Neural progenitor cell (in vitro differentiated cells): ENCODE measurements around the gene GTF3C6. TPM values are rescaled to one million over a fixed set of nuclear protein-coding genes. Genes with fewer than 3 reads are reported as not detected.

Experiments used
- DNase-seq: peaks from one replicate; pipeline ENCODE4 v3.0.0-alpha.2; 2016; ENCODE audit warnings: low spot score
- H2AFZ ChIP-seq: fragments of 200-600 bp; sonication (generic); replicated peaks from 2 replicates; pipeline ENCODE4 v1.6.1; 2016; ENCODE audit warnings: antibody characterized with exemption
- H3F3A ChIP-seq: fragments of 200-600 bp; sonication (generic); 2 replicates; pipeline ENCODE4 v1.6.1; 2016; ENCODE audit warnings: antibody characterized with exemption, low read depth
- H3K27ac ChIP-seq: fragments of 200-600 bp; sonication (generic); 2 replicates; pipeline ENCODE4 v1.5.1; 2016; ENCODE audit warnings: mild to moderate bottlenecking
- H3K27me3 ChIP-seq: fragments of 200-600 bp; sonication (generic); 2 replicates; pipeline ENCODE4 v1.6.1; 2016; ENCODE audit warnings: mild to moderate bottlenecking, moderate library complexity
- H3K36me3 ChIP-seq: fragments of 200-600 bp; sonication (generic); 2 replicates; pipeline ENCODE4 v1.5.1; 2016
- H3K4me1 ChIP-seq: fragments of 200-600 bp; sonication (generic); 2 replicates; pipeline ENCODE4 v1.6.1; 2016; ENCODE audit warnings: mixed run types
- H3K4me2 ChIP-seq: fragments of 200-600 bp; sonication (generic); 2 replicates; pipeline ENCODE4 v1.6.1; 2016
- H3K4me3 ChIP-seq: fragments of 200-600 bp; sonication (generic); 2 replicates; pipeline ENCODE4 v1.5.1; 2016
- H3K79me2 ChIP-seq: fragments of 200-600 bp; sonication (generic); 2 replicates; pipeline ENCODE4 v1.6.1; 2016; ENCODE audit warnings: low read depth
- H3K9ac ChIP-seq: fragments of 200-600 bp; sonication (generic); 2 replicates; pipeline ENCODE4 v1.6.1; 2016
- H3K9me3 ChIP-seq: fragments of 200-600 bp; sonication (generic); 2 replicates; pipeline ENCODE4 v1.5.1; 2016; ENCODE audit warnings: low read depth
- H4K20me1 ChIP-seq: fragments of 200-600 bp; sonication (generic); 2 replicates; pipeline ENCODE4 v1.6.1; 2016; ENCODE audit warnings: low read depth
- H3K27ac Mint-ChIP-seq: 3 replicates; pipeline ENCODE4 v1.8.0; 2021; ENCODE audit warnings: mixed read lengths
- H3K27me3 Mint-ChIP-seq: 2 replicates; pipeline ENCODE4 v1.8.0; 2022; ENCODE audit warnings: low read depth, mild to moderate bottlenecking, inconsistent platforms, moderate library complexity, mixed read lengths; ENCODE audit not compliant: insufficient read depth
- H3K36me3 Mint-ChIP-seq: 3 replicates; pipeline ENCODE4 v1.8.0; 2021; ENCODE audit warnings: mixed read lengths
- H3K4me1 Mint-ChIP-seq: 3 replicates; pipeline ENCODE4 v1.8.0; 2021; ENCODE audit warnings: mixed read lengths
- H3K4me3 Mint-ChIP-seq: 3 replicates; pipeline ENCODE4 v1.8.0; 2021; ENCODE audit warnings: mild to moderate bottlenecking, moderate library complexity, mixed read lengths
- H3K9me3 Mint-ChIP-seq: 3 replicates; pipeline ENCODE4 v1.8.0; 2020; ENCODE audit warnings: mixed read lengths
- EZH2 ChIP-seq: fragments of 200-600 bp; sonication (generic); IDR thresholded peaks from 2 replicates; pipeline ENCODE4 v1.6.1; 2017; ENCODE audit warnings: antibody characterized with exemption, mild to moderate bottlenecking, moderate library complexity
- EZH2phosphoT487 ChIP-seq: fragments of 200-600 bp; sonication (generic); IDR thresholded peaks from 2 replicates; pipeline ENCODE4 v1.6.1; 2017; ENCODE audit warnings: antibody characterized with exemption
- total RNA-seq: library from RNA; depleted of rRNA; stranded (reverse); fragments of >200 nt; gene quantifications from 2 replicates; pipeline ENCODE4 v1.2.3, GENCODE V29; 2015; ENCODE audit warnings: low replicate concordance
- TF ChIP-seq, protein P1 (sequence below): fragments of 200-600 bp; sonication (generic); IDR thresholded peaks from 2 replicates; pipeline ENCODE4 v1.5.1; 2017; ENCODE audit warnings: antibody characterized with exemption, mild to moderate bottlenecking

Gene GTF3C6
- total RNA-seq, 1 donor from 2014 or later, result 105 TPM

DNA sequence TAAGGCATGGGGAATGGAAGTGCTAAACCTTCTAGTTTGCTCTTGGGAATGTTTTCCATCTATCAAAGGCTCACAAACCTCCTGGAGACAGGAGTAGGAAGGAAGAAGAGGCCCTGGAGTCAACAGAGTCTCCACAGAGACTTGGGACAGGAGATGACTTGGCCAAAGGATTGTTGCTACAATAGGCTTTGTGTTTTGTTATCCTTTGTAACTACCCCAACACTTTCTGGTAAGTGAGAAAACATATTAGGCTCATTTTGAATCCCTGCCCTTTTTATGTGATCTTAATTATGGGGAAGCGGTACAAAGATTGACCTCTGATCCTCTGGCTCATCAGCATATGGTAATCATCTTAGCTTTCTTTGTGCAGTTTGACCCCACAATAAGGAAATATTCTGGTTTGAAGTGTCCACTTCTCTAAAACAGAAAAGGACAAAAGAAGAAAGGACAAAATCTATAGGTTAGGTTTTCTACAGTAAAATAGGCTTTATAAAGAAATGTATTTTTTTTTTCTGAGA, 24.1 kb upstream of the GTF3C6 start:
- Mint-ChIP-seq H3K36me3 (no peaks in the 10 kb centered on the region), H3K9me3 (no peaks in the 10 kb centered on the region), H3K27ac (no peak overlapping the region), H3K4me1 (no peaks in the 10 kb centered on the region), H3K27me3 (peaks cover 4% of the 10 kb centered on the region), H3K4me3 (no peak overlapping the region)
- Histone ChIP-seq H3K9me3 (no peaks in the 10 kb centered on the region), H3K4me2 (no peak overlapping the region), H3K4me3 (no peak overlapping the region), H3F3A (no peaks in the 10 kb centered on the region), H3K27ac (no peak overlapping the region), H2AFZ (no peak overlapping the region), H4K20me1 (no peaks in the 10 kb centered on the region), H3K9ac (no peak overlapping the region), H3K36me3 (no peaks in the 10 kb centered on the region), H3K79me2 (no peaks in the 10 kb centered on the region), H3K27me3 (no peaks in the 10 kb centered on the region), H3K4me1 (no peaks in the 10 kb centered on the region)
- TF ChIP-seq EZH2, result no peak
- TF ChIP-seq, protein P1, sequence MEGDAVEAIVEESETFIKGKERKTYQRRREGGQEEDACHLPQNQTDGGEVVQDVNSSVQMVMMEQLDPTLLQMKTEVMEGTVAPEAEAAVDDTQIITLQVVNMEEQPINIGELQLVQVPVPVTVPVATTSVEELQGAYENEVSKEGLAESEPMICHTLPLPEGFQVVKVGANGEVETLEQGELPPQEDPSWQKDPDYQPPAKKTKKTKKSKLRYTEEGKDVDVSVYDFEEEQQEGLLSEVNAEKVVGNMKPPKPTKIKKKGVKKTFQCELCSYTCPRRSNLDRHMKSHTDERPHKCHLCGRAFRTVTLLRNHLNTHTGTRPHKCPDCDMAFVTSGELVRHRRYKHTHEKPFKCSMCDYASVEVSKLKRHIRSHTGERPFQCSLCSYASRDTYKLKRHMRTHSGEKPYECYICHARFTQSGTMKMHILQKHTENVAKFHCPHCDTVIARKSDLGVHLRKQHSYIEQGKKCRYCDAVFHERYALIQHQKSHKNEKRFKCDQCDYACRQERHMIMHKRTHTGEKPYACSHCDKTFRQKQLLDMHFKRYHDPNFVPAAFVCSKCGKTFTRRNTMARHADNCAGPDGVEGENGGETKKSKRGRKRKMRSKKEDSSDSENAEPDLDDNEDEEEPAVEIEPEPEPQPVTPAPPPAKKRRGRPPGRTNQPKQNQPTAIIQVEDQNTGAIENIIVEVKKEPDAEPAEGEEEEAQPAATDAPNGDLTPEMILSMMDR, result no peak
- TF ChIP-seq EZH2phosphoT487, result no peak
- no peak for DNase-seq

DNA sequence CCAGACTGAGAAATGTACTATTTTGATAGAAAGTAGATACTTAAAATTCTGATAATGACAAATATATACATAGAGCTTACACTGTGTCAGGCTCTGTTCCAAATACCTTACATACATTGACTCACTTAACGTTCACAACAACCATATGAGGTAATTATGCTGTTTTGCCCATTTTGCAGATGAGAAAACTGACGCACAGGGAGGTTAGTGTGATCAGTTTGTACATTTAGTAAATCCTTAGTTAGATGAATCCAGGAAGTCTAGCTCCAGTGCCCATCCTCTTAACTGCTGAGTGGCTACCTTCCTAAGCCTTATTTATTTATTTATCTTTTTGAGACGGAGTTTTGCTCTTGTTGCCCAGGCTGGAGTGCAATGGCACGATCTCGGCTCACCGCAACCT, 23.3 kb upstream of the GTF3C6 start:
- no peak overlapping the region for H2AFZ ChIP-seq
- peaks cover 4% of the 10 kb centered on the region for H3K27me3 Mint-ChIP-seq
- TF ChIP-seq EZH2, result no peak
- no peak for TF ChIP-seq EZH2phosphoT487
- TF ChIP-seq, protein P1, result no peak

DNA sequence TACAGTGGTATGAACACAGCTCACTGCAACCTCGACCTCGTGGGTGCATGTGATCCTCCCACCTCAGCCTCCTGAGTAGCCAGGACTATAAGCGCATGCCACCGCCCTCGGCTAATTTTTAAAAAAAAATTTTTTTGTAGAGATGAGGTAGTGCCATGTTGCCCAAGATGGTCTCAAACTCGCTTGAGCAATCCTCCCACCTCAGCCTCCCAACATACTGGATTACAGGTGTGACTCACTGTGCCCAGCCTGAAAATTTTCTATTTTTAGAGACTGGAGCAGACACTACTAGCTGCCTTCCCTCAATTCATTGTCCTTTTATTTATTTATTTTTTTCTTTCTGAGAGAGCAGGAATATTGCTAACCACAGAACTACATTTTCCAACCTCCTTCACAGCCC, 20.3 kb upstream of the GTF3C6 start:
- Histone ChIP-seq H3K27me3 (no peaks in the 10 kb centered on the region), H2AFZ (no peak overlapping the region), H3K9ac (no peak overlapping the region), H3K9me3 (no peaks in the 10 kb centered on the region), H3K79me2 (no peaks in the 10 kb centered on the region), H3K27ac (no peak overlapping the region), H4K20me1 (no peaks in the 10 kb centered on the region), H3K4me2 (no peak overlapping the region), H3K4me3 (no peak overlapping the region), H3K4me1 (no peaks in the 10 kb centered on the region), H3K36me3 (no peaks in the 10 kb centered on the region), H3F3A (no peaks in the 10 kb centered on the region)
- H3K9me3 Mint-ChIP-seq, result no peaks in the 10 kb centered on the region
- no peak overlapping the region for H3K27ac Mint-ChIP-seq
- H3K4me3 Mint-ChIP-seq, result no peak overlapping the region
- no peak for DNase-seq
- H3K36me3 Mint-ChIP-seq, result no peaks in the 10 kb centered on the region
- no peaks in the 10 kb centered on the region for H3K4me1 Mint-ChIP-seq
- TF ChIP-seq EZH2phosphoT487 (no peak), EZH2 (no peak)
- TF ChIP-seq, protein P1, result no peak
- H3K27me3 Mint-ChIP-seq, result peaks cover 2% of the 10 kb centered on the region

More for the DNA sequence above, 23.3 kb upstream of the GTF3C6 start:
- Mint-ChIP-seq H3K9me3 (no peaks in the 10 kb centered on the region), H3K36me3 (no peaks in the 10 kb centered on the region), H3K4me3 (no peak overlapping the region), H3K4me1 (no peaks in the 10 kb centered on the region), H3K27ac (no peak overlapping the region)
- Histone ChIP-seq H3K9me3 (no peaks in the 10 kb centered on the region), H3F3A (no peaks in the 10 kb centered on the region), H3K9ac (no peak overlapping the region), H3K36me3 (no peaks in the 10 kb centered on the region), H3K27ac (no peak overlapping the region), H4K20me1 (no peaks in the 10 kb centered on the region), H3K4me3 (no peak overlapping the region), H3K4me2 (no peak overlapping the region), H3K27me3 (no peaks in the 10 kb centered on the region), H3K4me1 (no peaks in the 10 kb centered on the region), H3K79me2 (no peaks in the 10 kb centered on the region)
- no peak for DNase-seq
